HCEC 1CT (cell line): ENCODE measurements around the gene U2AF1L4.

Experiments
- DNase-seq: peaks from one replicate; pipeline ENCODE4 v3.0.0-alpha.2; 2017

U2AF1L4 gene

DNA sequence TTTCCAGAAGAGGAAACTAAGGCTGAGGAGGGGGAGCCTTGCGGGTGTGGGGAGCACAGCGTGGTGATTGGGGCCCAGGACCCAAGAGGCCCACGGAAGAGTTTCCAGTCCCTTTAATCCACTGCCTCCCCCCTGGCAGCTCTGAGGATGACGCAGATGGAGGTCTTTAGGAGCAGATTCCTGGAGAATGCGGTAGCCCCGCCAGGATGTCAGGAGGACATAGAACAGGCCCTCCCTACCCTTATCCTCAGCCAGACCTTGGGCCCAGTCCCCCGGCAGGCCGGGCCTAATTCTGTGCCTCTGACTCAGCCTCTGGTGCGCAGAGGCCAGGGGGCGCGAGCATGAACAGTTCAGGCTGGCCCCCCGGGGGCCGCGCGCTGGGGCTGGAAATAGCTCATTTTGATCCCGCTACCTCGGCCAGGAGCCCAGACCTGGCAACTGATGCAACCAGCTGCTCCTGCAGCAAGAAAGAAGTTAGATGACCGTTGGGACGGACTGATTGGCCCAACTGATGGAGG lies 12.1 kb upstream of the U2AF1L4 start:
- peak; percentile 87 for DNase-seq

GRCh38 chr19:35756377-35757230 lies 11.4 kb upstream of the U2AF1L4 start, which contains the start of gene HSPB6:
Gene HSPB6, minus strand, starts transcription at chr19:35757029. Its CDS starts 21 bp downstream, at chr19:35757008.
- peak; percentile 53 for DNase-seq

- peak; percentile 59 for DNase-seq
Observed at GRCh38 chr19:35755550-35756376, 10.5 kb upstream of the U2AF1L4 start.

DNA sequence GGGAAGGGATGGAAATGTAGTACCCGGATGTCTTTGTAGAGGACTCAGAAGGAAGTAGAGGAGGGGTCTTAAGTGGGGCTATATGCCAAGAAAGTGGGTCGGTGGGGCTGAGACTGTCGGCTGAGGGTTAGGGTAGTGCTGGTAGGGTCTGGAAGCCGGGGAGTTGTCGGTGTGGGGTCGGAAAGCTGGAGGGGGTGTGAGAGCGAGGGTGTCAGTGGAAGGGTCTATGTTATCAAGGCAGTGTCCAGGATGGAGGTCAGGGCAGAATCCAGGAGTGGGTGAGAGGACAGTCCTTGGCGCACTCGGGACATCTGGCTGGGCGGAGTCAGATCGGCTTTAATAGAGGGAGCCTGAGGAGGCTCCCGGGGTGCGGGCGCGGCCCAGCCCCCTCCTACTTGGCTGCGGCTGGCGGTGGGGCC lies 9.9 kb upstream of the U2AF1L4 start:
- DNase-seq = no peak

DNA sequence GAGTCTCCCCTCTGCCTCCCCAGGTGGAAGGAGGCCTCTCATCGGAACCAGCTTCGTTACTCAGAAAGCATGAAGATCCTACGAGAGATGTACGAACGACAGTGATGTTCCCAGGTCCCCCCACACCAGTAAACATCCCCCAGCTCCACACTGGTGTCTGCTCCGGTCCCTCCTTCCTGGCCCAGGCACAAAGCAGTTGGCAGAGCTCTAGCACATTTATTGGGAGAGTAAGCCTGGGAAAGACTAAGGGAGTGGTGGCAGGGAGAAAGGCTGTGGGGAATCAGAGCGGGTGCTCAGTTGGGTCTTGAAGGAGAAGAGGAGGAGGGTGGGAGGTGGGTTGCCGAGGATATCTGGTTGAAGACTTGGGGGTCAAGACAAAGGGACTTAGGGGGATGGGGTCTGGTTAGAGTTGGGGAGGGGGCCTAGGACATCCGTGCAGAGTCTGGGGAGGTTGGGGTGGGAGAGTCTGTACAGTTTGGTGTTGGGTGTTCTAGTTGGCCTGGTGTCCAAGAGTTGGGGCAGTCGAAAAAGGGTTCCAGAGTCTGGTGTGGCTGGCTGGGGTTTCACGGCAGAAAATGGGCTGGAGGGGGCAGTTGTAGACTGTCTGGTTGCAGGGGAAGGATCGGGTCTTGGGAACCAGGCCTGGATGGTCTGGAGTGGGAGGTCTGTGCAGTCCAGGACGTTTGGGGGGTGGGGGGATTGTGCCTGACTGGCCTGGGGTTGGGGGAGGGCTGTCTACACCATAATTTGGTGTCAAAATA lies 9.3 kb upstream of the U2AF1L4 start:
- DNase-seq = no peak

DNA sequence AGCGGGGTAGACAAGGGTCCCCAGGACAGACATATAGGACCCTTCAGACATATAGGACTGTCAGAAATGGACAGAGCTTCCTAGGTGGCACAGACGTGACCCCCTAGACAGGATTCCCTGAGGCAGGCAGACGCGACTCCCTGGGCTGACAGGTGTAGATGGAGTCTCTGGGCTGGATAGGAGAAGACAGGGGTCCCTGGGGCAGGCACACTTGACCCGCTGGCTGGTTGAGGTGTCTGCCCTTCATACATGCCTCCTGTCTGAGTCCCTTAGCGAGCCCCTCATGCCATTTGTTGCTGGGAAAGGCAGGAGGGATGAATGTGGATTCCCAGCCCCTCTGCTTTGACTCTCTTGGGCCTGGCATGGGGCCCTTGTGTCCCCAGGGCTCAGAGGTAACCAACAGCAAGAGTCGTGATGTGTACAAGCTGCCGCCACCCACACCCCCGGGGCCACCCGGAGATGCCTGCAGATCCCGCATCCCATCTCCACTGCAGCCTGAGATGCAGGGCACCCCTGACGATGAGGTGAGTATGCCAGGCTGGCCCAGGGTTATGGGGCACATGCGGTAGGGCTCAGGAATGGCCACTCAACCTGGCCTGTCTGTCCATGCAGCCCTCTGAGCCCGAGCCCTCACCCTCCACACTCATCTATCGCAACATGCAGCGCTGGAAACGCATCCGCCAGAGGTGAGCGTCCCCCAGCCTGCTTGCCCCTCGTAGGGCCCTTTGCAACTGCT lies 8.6 kb upstream of the U2AF1L4 start:
- DNase-seq = no peak

DNA sequence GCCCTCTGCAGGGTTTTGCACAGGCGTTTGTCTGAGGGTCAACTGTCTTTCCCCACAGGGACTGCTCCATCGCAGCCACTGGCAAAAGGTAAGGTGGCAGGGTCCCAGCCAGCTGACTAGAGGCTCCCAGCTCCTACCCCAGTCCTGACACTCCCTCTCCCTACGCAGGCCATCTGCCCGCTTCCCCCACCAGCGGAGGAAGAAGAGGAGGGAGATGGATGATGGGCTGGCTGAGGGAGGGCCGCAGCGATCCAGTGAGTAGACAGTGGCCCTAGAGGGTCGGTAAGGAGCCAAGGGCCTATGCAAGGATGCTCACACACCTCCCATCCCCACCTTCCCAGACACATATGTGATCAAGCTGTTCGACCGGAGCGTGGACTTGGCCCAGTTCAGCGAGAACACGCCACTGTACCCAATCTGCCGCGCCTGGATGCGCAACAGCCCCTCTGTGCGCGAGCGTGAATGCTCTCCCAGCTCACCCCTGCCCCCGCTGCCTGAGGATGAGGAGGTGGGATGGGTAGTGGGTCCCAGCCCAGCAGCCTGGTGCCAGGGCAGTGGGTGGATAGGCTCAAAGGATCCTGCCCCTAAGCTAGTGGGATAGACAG lies 7.6 kb upstream of the U2AF1L4 start:
- DNase-seq = no peak

- DNase-seq = no peak
Observed at GRCh38 chr19:35751839-35752745, 6.9 kb upstream of the U2AF1L4 start.

GRCh38 chr19:35750167-35750566 lies 4.9 kb upstream of the U2AF1L4 start:
- no peak for DNase-seq

GRCh38 chr19:35748106-35749020 lies 3.1 kb upstream of the U2AF1L4 start, which contains the start of gene LIN37:
Gene LIN37, plus strand, starts transcription at chr19:35748576. Its CDS starts 149 bp downstream, at chr19:35748725.
- DNase-seq = peak; percentile 99

DNA sequence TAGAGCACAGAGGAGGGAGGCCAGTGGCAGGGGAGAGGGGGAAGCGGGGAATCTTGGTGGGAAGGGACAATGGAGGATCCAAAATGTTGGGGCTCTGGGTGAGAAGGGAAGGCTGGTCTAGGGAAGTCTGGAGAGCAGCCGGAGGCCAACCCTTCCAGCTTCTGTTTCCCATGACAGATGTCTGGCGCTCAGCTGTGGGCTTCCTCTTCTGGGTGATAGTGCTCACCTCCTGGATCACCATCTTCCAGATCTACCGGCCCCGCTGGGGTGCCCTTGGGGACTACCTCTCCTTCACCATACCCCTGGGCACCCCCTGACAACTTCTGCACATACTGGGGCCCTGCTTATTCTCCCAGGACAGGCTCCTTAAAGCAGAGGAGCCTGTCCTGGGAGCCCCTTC lies 1.3 kb upstream of the U2AF1L4 start:
- DNase-seq = no peak

DNA sequence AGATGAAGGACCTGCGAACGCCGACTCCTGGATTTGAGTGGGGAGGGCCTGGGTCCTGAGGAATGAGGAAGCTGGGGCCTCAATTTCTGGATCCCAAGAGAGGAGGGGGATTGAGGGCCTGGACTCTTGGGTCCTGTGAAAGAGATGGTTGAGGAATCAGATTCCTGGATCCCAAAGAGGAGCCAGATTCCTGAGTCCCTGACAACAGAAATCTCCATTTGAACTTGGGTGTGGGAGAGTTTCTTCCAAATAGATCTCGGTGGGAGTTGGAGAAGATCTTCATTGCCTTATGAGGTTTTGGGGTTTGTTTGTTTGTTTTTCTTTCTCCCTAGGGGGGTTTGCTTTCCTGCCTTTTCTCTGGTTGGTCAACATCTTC lies 857 bp upstream of the U2AF1L4 start:
- no peak for DNase-seq

- DNase-seq = peak; percentile 96
Observed at GRCh38 chr19:35744430-35745327, 539 bp downstream of the U2AF1L4 start.

DNA sequence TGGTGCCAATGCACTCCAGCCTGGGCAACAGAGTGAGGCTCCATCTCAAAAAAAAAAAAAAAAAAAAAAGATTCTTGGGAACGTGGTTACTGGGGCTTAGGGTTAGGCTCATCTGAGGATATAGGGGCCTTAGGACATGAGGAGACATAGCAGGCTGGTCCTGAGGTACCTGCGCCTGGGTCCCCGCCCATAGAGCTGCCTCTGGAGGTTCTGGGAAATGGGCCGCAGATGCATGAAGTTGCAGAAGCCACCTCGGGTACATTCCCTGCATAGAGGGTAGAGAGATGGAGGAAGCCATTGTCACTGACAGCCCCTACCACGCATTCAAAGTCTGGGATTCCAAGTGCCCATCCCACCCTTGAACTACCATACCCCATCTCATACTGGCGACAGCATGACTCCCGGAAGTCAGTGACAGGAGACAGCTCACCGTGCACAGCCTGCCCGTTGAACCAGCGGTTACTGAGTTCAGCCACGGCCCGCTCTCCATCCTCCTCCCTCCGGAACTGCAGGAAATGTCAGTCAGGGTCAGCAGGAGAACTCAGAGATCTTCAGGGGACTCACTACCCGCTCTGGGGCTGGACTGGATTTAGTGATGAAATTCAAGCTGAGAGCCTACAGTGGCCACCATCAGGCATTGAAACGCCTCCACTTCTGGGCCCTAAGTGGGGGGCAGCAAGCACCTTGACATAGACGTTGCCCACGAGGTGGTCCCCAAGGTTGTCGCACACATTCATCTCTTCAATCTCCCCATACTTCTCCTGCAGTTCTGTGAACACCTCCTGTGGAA lies 1.4 kb downstream of the U2AF1L4 start:
- DNase-seq = no peak

DNA sequence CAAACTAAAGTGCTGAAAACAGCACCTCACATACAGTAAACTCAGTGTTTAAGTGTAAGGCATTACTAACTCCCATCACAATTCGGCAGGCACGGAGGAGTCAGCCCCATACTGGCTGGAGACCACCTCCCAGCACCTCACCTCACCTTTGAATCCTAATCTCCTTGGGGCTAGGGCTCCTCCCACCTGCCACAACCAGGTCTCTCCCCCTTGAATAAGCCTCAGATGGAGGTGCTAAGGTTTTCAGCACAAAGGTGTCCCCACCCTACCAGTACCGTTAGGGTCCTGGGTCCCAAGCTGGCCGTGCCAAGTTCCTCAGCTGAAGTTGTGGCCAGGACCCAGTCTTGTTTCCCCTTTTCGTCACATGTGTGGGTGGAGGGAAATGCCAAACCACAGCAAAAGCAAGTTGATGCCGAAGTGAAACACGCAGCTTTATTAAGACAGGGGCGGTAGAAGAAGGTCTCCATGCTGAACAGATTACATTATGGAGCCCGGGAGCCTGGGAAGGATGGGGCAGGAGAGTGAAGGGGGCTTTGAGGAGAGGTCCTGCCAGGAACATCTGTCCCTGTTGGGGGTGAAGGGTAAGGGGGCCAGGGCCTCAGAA lies 3.0 kb downstream of the U2AF1L4 start, which contains the start of gene IGFLR1:
Gene IGFLR1, minus strand, starts transcription at position 332 of the 604 bp plus-strand sequence. CDS start 1,272 bp downstream, outside the sequence.
- no peak for DNase-seq

- no peak for DNase-seq
Observed at GRCh38 chr19:35741203-35741515, 4.1 kb downstream of the U2AF1L4 start.
